ENCODE results near the gene ALDH1L1.

The ALDH1L1 gene

DNA sequence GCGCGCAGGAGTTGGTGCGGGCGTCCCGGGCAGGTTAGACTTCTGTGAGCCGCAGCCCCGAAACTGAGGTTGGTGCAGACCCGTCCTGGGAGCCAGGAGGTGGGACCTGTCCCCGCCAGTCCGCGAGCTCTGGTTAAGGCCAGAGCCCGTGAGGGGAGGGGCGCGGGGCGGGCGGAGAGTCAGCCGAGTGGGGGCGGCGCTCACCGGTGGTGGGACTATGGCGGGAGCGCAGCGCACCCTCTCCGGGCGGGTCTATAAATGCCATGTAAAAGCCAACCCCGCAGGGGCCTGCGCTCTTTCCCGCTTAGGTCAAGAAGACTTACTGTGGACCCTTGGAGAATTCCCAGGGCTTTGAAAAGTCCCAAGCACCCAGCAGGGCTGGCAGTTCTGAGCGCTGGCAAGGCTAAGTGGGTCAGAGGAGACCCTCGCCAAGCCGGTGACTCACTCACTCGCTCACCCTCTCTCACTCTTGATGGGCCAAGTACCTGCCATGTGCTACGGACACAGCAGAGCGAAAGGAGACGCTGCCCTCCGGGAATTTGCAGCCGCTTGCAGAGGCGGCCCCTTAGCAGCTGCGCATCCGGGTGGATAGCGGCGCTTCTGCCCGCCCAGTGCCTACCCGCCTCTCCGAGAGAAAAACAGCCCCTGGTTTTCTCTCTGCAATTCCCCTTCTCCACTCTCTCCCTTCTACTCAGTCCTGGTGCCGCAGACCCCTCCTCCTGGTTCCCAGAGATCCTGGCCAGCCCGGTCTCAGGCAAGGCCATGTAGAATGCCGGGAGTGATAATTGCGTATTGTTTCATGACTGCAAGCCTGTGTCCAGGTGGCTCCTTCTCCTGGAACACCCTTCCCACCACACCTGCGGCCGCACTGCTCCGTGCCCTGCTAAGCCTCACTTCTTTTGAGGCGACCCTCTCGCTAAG, at the start of gene ALDH1L1:
ALDH1L1 (minus strand) TSS at position 110 of the 921 bp plus-strand sequence. CDS start 19,607 bp downstream, outside the sequence.
- TF ChIP-seq, protein P1, sequence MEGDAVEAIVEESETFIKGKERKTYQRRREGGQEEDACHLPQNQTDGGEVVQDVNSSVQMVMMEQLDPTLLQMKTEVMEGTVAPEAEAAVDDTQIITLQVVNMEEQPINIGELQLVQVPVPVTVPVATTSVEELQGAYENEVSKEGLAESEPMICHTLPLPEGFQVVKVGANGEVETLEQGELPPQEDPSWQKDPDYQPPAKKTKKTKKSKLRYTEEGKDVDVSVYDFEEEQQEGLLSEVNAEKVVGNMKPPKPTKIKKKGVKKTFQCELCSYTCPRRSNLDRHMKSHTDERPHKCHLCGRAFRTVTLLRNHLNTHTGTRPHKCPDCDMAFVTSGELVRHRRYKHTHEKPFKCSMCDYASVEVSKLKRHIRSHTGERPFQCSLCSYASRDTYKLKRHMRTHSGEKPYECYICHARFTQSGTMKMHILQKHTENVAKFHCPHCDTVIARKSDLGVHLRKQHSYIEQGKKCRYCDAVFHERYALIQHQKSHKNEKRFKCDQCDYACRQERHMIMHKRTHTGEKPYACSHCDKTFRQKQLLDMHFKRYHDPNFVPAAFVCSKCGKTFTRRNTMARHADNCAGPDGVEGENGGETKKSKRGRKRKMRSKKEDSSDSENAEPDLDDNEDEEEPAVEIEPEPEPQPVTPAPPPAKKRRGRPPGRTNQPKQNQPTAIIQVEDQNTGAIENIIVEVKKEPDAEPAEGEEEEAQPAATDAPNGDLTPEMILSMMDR (IDR thresholded peaks at IDR 0.05), result no peak

GRCh38 chr3:126226374-126226773, 46.0 kb upstream of the ALDH1L1 start:
- TF ChIP-seq, protein P1 (IDR thresholded peaks at IDR 0.05), result no peak

DNA sequence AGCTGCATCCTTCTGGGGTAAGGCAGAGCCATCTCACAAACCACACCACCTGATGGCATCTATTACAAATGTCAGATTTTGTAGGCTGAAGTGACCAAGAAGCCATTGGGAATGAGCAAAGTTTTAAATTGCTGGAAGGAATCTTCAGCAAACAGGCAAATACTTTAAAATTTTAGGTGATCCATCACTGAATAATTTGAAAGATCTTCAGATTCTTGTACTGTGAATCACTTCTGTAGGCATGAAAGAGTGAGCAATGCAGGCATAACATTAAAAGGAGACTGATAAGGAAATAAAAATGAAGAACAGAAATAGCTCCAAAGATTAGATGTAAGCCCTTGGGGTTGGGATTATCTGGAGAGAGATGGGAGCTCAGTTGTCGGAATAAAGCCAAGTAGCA, 36.0 kb upstream of the ALDH1L1 start:
- TF ChIP-seq, protein P1 (IDR thresholded peaks at IDR 0.05), result no peak

DNA sequence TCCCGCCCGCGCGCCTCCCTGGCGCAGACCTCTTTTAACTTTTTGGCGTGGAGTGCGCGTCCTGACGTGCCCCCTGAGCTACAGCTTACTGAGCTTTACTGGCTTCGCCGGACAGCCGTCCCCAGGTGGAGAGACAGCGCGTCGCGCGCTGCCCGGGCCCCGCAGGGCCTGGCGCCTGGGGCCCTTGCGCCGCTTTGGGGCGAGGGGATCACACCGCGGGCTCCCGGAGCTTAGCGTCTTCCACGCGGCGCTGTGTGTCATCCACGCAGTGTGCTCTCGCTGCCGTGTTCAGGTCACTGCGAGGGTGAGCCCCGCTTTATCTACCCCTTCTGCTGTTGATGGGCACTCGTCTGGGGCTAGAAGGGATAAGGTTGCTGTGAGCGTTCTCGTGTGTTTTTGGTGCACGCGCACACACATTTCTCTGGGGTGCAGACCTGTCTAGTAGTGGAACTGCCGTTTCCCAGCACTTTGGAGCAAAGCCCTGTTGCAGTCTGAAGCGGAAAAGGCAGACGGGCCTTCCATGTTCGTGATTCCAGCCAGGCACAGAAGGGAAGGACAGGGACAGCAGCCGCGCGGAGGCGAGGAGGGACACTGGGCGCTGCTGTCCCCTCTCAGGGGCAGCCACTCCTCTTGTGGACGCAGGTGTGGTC, 33.1 kb upstream of the ALDH1L1 start:
- TF ChIP-seq, protein P1 (IDR thresholded peaks at IDR 0.05), result no peak

DNA sequence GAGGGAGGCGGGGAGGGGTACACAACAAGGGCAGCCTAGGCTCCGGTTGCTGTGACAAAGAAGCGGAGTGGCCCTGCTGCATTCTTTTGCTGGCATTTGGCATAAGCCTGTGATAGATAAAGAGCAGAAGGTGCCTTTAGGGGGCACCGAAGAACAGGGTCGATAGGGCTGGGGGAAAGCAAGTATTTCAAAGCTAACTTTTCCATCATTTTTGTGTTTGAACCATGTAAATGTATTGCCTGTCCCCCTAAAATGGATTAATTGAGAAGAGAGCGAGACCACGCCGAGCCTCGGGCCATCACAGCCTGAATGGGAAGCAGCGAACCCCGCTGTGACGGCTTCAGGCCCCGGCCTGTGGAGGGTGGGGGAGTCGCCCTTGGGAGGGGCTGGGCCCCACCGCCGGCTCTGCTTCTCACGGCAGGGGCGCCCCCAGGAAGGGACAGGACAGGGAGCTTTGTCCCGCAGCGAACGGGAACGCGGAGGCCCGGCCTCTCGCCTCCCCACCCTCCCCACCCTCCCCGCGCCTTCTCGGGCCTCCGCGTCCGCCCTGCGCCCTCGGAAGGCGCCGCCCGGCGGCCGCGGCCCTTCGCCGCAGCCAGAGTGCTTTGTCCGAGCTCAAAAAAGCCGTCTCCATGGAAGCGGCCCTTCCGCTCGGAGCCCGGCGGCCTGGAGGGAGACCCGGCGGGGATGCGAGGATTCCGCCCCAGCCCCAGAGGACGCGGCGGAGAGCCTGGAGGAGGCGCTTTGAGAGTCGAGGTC, 32.4 kb upstream of the ALDH1L1 start:
- TF ChIP-seq, protein P1 (IDR thresholded peaks at IDR 0.05), result no peak

DNA sequence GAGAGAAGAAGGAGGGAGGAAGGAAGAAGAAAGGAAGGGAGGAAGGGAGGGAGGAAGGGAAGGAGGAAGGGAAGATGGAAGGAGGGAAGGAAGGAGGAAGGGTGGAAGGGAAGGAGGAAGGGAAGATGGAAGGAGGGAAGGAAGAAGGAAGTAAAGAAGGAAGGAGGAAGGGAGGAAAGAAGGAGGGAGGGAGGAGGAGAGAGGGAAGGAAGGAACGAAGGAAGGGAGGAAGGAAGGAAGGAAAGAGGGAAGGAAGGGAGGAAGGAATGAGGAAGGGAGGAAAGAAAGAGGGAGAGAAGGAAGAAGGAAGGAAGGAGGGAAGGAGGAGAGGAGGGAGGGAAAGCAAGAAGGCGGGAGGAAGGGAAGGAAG, 31.8 kb upstream of the ALDH1L1 start:
- TF ChIP-seq, protein P1 (IDR thresholded peaks at IDR 0.05), result no peak

DNA sequence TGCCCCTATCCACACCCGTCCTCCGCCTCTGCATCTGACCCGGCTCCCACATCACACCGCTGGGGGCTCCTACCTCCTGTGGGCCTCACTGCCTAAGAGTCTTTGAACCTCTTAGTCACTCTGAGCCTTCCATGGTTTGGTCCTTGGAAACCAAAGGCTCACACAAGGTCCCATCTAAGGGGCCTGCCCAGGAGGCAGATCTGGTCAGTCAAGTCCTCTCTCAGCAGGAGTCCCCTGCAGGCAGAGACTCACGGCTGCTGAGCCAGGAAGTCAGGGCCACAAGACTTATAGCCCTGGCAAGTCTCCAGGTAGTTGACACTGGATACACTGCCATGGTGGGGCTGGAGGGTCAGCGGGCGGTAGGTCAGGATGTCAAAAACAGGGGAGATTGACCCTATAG, 31.2 kb upstream of the ALDH1L1 start:
- TF ChIP-seq, protein P1 (IDR thresholded peaks at IDR 0.05), result no peak

Data from LNCAP (cell line).